CD4-positive, CD25-positive, alpha-beta regulatory T cell (primary cell): ENCODE measurements around the gene MBD6. TPM values are rescaled to one million over a fixed set of nuclear protein-coding genes. Genes with fewer than 3 reads are reported as not detected.

Source experiments
- ATAC-seq, 2 donors: fragments of 150-1000 bp; cut with Tn5 transposase; one replicate each; pipeline ENCODE4 v1.10.0; 2021; ENCODE audit warnings: low read depth in 2 of 2, moderate number of reproducible peaks in 2 of 2, moderate library complexity in 1 of 2
- DNase-seq, 3 donors: peaks; one replicate each; pipeline versions ENCODE4 v3.0.0 to v3.0.0-alpha.2; 2012 to 2022; ENCODE audit warnings: mixed read lengths in 1 of 3
- H3K27ac ChIP-seq: one replicate; pipeline ENCODE4 v1.7.0; 2013; ENCODE audit warnings: mild to moderate bottlenecking, low read length; ENCODE audit not compliant: insufficient read depth, poor library complexity, severe bottlenecking
- H3K27me3 ChIP-seq: one replicate; pipeline ENCODE4 v1.7.0; 2013; ENCODE audit warnings: low read length; ENCODE audit not compliant: control insufficient read depth, insufficient read depth
- H3K36me3 ChIP-seq: one replicate; pipeline ENCODE4 v1.7.0; 2013; ENCODE audit warnings: mild to moderate bottlenecking, low read length, moderate library complexity; ENCODE audit not compliant: control insufficient read depth, insufficient read depth
- H3K4me1 ChIP-seq: 2 replicates; pipeline ENCODE4 v1.7.0; 2013; ENCODE audit warnings: mild to moderate bottlenecking, low read length; ENCODE audit not compliant: insufficient read depth, control insufficient read depth, poor library complexity, severe bottlenecking
- H3K4me3 ChIP-seq: one replicate; pipeline ENCODE4 v1.7.0; 2013; ENCODE audit warnings: low read depth, mild to moderate bottlenecking, low read length, moderate library complexity
- H3K9me3 ChIP-seq, 2 experiments: 1 replicate in 1 of 2; 2 replicates in 1 of 2; pipeline ENCODE4 v1.7.0; 2013; ENCODE audit warnings: low read length in 2 of 2, mild to moderate bottlenecking in 1 of 2, moderate library complexity in 1 of 2; ENCODE audit not compliant: control insufficient read depth in 2 of 2
- H3K27ac Mint-ChIP-seq, 3 donors: one replicate each; pipeline ENCODE4 v1.8.0; 2020 to 2022; ENCODE audit warnings: mild to moderate bottlenecking in 3 of 3, mixed read lengths in 3 of 3, moderate library complexity in 2 of 3
- H3K27me3 Mint-ChIP-seq: one replicate; pipeline ENCODE4 v1.8.0; 2022; ENCODE audit warnings: mild to moderate bottlenecking, mixed read lengths
- H3K36me3 Mint-ChIP-seq: one replicate; pipeline ENCODE4 v1.8.0; 2020; ENCODE audit warnings: mixed read lengths
- H3K4me1 Mint-ChIP-seq, 4 donors: one replicate each; pipeline ENCODE4 v1.8.0; 2020 to 2022; ENCODE audit warnings: mixed read lengths in 4 of 4, mild to moderate bottlenecking in 1 of 4
- H3K4me3 Mint-ChIP-seq, 4 donors: one replicate each; pipeline ENCODE4 v1.8.0; 2020 to 2022; ENCODE audit warnings: mild to moderate bottlenecking in 4 of 4, mixed read lengths in 4 of 4, moderate library complexity in 3 of 4
- H3K9me3 Mint-ChIP-seq, 7 donors: one replicate each; pipeline ENCODE4 v1.8.0; 2020 to 2022; ENCODE audit warnings: mixed read lengths in 7 of 7, mild to moderate bottlenecking in 3 of 7, moderate library complexity in 2 of 7
- polyA plus RNA-seq, 4 donors: library from polyadenylated mRNA; unstranded; fragments of 300-500 nt; fragmentation: Illumina TruSeq; gene quantifications; one replicate each; pipeline ENCODE4 v1.2.3, GENCODE V29; 2021
- total RNA-seq: library from RNA; stranded (reverse); gene quantifications from one replicate; pipeline ENCODE4 v1.2.3, GENCODE V29; 2022

Gene MBD6
- total and polyA plus RNA-seq, 5 donors from 2014 or later = 1.8 to 104 (median 2.3) TPM

GRCh38 chr12:57476162-57476992 is 46.2 kb upstream of the MBD6 start:
- Mint-ChIP-seq H3K9me3 (no peaks in the 10 kb centered on the region), H3K36me3 (peaks cover 42% of the 10 kb centered on the region), H3K4me1 (peaks cover 17 to 89% (median 69%) of the 10 kb centered on the region in 4 donors), H3K4me3 (peak overlapping the region; percentile 90 to 100 (median 100)), H3K27me3 (no peaks in the 10 kb centered on the region), H3K27ac (peak overlapping the region; percentile 99 to 100 (median 99))
- Histone ChIP-seq H3K27me3 (no peaks in the 10 kb centered on the region), H3K4me1 (peaks cover 94% of the 10 kb centered on the region), H3K4me3 (peak overlapping the region; percentile 93), H3K27ac (peak overlapping the region; percentile 97), H3K36me3 (peaks cover 40% of the 10 kb centered on the region), H3K9me3 (no peaks in the 10 kb centered on the region)
- ATAC-seq (peak in 1 of 2 donors; percentile 33), DNase-seq (peak; percentile 38 to 77 (median 59))

DNA sequence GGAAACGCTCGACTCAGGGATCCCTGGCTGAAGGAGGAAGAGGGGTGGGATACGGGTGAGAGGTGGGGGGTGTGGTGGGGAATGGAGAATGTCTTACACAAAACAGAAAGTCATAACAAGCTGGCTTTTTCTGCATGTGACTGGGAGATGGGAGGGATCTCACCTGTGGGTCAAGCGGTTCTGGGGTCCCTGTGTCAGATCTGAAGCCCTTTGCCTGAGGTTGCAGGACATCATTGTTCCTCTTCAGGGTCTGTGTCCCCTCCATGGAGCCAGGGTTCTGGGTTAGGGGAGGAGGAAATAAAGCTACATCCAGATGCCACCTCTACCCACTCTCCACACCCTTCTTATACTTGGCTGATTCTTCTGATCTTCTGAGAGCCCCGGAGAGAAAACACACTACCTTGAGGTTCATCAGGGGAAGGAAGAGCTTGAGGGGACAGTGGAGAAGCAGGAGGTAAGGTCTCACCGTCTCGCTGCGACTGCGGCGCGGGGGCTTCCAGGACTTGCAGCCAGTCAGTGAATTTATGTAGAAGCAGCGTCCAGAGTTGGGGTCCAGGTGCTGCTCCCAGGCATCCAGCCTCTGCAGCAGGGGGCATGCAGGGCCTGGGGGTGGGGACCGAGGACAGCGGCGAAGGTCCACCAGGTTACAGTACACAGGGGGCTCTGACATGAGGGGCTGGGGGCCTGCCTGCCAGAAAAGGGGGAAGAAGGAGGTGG is 45.5 kb upstream of the MBD6 start:
- Mint-ChIP-seq H3K36me3 (peaks cover 42% of the 10 kb centered on the region), H3K9me3 (no peaks in the 10 kb centered on the region), H3K4me3 (peak overlapping the region; percentile 90 to 100 (median 100)), H3K27ac (peak overlapping the region; percentile 99 to 100 (median 99)), H3K27me3 (no peaks in the 10 kb centered on the region), H3K4me1 (peaks cover 17 to 89% (median 69%) of the 10 kb centered on the region in 4 donors)
- Histone ChIP-seq H3K9me3 (no peaks in the 10 kb centered on the region), H3K36me3 (peaks cover 32% of the 10 kb centered on the region), H3K27ac (peak overlapping the region; percentile 97), H3K4me3 (peak overlapping the region; percentile 93), H3K27me3 (no peaks in the 10 kb centered on the region), H3K4me1 (peaks cover 92% of the 10 kb centered on the region)
- DNase-seq (peak in 2 of 3 donors; percentile 42 to 67), ATAC-seq (peak in 1 of 2 donors; percentile 17)

- no peaks in the 10 kb centered on the region for H3K27me3 ChIP-seq
- H3K9me3 ChIP-seq = no peaks in the 10 kb centered on the region
- peaks cover 24% of the 10 kb centered on the region for H3K36me3 ChIP-seq
- ATAC-seq (peak; percentile 41 to 42), DNase-seq (peak; percentile 57 to 77 (median 59))
- peak overlapping the region; percentile 90 to 100 (median 100) for H3K4me3 Mint-ChIP-seq
- no peaks in the 10 kb centered on the region for H3K27me3 Mint-ChIP-seq
- peaks cover 87% of the 10 kb centered on the region for H3K4me1 ChIP-seq
- peak overlapping the region; percentile 99 to 100 (median 99) for H3K27ac Mint-ChIP-seq
- H3K4me3 ChIP-seq = peak overlapping the region; percentile 93
- peak overlapping the region; percentile 97 for H3K27ac ChIP-seq
- H3K9me3 Mint-ChIP-seq = no peaks in the 10 kb centered on the region
- H3K4me1 Mint-ChIP-seq = peaks cover 17 to 81% (median 64%) of the 10 kb centered on the region in 4 donors
- H3K36me3 Mint-ChIP-seq = peaks cover 35% of the 10 kb centered on the region
These were observed 44.6 kb upstream of the MBD6 start for GRCh38 chr12:57477710-57478681.

DNA sequence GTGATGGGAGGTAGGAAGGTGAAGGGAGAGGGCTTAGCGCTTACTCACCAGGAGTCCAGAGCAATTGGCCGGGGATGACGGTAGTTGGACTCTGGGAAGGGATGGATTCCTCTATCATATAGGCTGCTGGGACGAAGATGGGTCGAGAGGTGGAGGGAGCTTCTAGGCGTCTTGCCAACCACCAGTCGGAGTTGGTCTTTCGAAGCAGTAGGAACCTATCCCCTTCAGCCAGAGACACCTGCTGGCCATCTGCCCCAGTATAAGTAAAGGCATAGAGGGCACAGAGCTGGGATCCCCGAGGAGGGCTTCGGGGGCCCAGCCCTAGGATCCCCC is 43.6 kb upstream of the MBD6 start:
- Mint-ChIP-seq H3K36me3 (peaks cover 33% of the 10 kb centered on the region), H3K27ac (peak overlapping the region; percentile 99 to 100 (median 99)), H3K27me3 (no peaks in the 10 kb centered on the region), H3K4me1 (peaks cover 17 to 78% (median 58%) of the 10 kb centered on the region in 4 donors), H3K4me3 (peak overlapping the region; percentile 90 to 100 (median 100)), H3K9me3 (no peaks in the 10 kb centered on the region)
- Histone ChIP-seq H3K27me3 (no peaks in the 10 kb centered on the region), H3K27ac (peak overlapping the region; percentile 97), H3K9me3 (no peaks in the 10 kb centered on the region), H3K4me3 (peak overlapping the region; percentile 93), H3K36me3 (peaks cover 16% of the 10 kb centered on the region), H3K4me1 (peaks cover 79% of the 10 kb centered on the region)
- ATAC-seq = no peak
- no peak for DNase-seq

DNA sequence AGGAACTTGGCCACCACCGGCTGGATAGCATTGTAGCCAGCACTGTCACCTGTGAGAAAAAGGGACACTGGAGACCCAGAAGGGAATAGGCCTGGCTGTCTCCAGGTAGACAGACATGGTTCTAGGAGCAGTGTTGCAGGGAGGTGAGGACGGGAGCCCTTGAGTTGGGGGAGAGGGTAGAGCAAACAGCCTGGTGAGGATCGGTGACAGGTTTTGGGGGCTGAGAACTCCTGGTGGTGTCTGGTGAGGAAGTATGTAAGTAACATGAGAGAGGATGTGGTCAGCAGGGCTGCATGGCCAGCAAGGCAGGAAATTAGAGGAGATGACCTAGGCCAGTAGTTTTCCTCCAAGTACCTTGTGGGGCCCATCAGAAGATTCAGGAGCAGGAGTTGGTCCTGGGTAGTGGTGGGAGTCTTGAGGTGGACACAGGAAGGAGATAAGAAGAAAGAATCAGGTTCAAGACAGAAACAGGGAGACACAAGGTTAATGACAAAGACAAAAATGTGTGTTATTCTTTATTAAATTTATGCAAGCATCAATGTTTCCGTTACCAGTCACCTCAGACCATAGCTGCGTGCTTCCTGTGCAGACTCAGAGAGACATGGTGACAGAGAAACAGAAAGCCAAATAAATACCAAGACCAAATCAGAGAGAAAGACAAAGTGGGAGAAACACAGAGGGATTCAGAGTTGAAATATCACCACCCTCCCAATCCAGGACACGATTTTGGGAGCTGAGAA is 43.1 kb upstream of the MBD6 start, which contains the start of gene ARHGAP9:
TSS of gene ARHGAP9 (minus strand) at position 491 of the 740 bp plus-strand sequence. CDS start at position 31, 460 bp downstream.
- peak; percentile 71 to 80 for ATAC-seq
- Histone ChIP-seq H3K9me3 (no peaks in the 10 kb centered on the region), H3K36me3 (peaks cover 11% of the 10 kb centered on the region), H3K27me3 (no peaks in the 10 kb centered on the region), H3K4me1 (peaks cover 74% of the 10 kb centered on the region), H3K4me3 (peak within 1 kb of the TSS; percentile 93), H3K27ac (peak within 1 kb of the TSS; percentile 97)
- no peaks in the 10 kb centered on the region for H3K9me3 Mint-ChIP-seq
- DNase-seq = peak; percentile 53 to 88 (median 87)
- H3K27ac Mint-ChIP-seq = peak within 1 kb of the TSS; percentile 99 to 100 (median 99)
- H3K36me3 Mint-ChIP-seq = peaks cover 28% of the 10 kb centered on the region
- H3K4me1 Mint-ChIP-seq = peaks cover 17 to 73% (median 53%) of the 10 kb centered on the region in 4 donors
- peak within 1 kb of the TSS; percentile 90 to 100 (median 100) for H3K4me3 Mint-ChIP-seq
- no peaks in the 10 kb centered on the region for H3K27me3 Mint-ChIP-seq

DNA sequence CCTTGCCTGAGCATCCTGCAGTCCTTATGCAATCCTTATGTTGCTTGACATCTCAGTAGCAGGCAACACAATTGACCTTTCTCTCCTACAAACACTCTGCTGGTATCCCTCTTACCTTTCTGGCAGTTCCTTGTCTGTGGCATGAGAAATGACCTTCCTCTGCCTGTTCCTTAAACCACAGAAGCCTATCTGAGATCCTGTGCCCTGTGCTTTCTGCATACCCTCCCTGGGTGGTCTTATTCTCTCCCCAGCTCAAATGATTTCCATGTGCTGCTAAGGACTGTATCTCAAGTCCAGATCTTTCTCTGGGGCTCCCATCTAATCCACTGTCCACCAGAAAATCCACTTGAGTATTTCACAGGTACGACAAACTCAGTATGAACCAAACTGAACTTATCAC is 41.0 kb upstream of the MBD6 start:
- peak overlapping the region in 3 of 4 donors; percentile 77 to 100 (median 81) for H3K4me3 Mint-ChIP-seq
- peaks cover 23% of the 10 kb centered on the region for H3K36me3 Mint-ChIP-seq
- Histone ChIP-seq H3K27ac (peak overlapping the region; percentile 97), H3K36me3 (no peaks in the 10 kb centered on the region), H3K9me3 (no peaks in the 10 kb centered on the region), H3K4me1 (peaks cover 53% of the 10 kb centered on the region), H3K27me3 (no peaks in the 10 kb centered on the region), H3K4me3 (no peak overlapping the region)
- DNase-seq = no peak
- no peak for ATAC-seq
- no peaks in the 10 kb centered on the region for H3K9me3 Mint-ChIP-seq
- H3K27me3 Mint-ChIP-seq = no peaks in the 10 kb centered on the region
- peak overlapping the region; percentile 99 for H3K27ac Mint-ChIP-seq
- peaks cover 17 to 58% (median 44%) of the 10 kb centered on the region in 4 donors for H3K4me1 Mint-ChIP-seq
